ENCODE measurements around the gene WDFY3. TPM values are rescaled to one million over a fixed set of nuclear protein-coding genes. Genes with fewer than 3 reads are reported as not detected.
A peak's percentile ranks its signal among the peaks of the same experiment; 100 is the strongest.

Gene WDFY3
- total and polyA plus RNA-seq, 9 of the 15 experiments (the other 6 are each of a cell fraction or from before 2014, with no cell fraction given): 0.58 to 13.5 (median 9.4) TPM

DNA sequence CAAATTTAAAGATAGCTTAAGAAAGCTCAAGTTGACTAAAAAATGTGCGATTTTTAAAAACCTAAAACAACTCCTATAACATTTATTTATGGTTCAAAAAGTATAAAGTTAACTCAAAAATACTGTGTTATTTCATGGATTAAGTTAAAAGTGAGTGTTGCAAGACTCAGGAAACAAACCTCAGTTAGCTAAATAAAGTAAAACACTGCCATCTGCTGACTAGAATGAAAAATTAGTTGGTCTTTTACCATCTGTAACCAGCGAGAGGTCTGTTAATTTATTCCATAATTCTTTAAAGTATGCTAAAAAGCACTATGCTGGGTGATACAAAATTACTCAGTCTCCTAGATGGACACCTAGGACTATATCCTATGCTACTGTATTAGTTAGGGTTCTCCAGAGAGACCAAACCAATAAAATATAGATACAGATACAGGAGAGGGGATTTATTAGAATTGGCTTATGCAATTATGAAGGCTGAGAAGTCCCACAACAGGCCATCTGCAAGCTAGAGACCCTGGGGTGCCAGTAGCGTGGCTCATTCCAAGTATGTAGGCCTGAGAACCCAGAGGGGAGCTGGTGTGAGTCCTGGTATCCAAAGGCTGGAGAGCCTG lies 4.9 kb upstream of the WDFY3 start (continued):
- TF ChIP-seq CEBPG (CRISPR knock-in tag; IDR thresholded peaks at IDR 0.05) (no peak), CEBPG (tag; conservative IDR thresholded peaks at IDR 0.05 in 1 of 2, IDR thresholded peaks at IDR 0.05 in 1 of 2) (peak; percentile 65 to 87)

DNA sequence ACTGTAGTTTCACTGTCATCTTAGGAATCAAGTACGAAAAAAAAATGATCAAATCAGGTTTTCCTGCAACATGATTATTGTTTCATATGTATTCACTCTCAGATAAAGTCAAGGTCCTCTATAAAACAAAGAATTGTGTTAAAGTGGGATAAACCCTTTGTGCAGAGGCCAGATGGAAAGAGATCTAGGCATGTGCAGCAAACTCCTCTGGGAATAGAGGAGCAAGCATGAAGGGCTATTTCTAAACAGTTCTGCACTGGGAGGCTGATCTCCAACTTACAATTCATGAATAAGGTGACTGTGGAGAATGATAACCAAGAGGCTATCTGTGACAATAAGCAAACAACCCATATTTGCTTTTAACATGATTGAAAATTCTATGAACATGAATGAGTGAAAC lies 2.4 kb upstream of the WDFY3 start:
- FAIRE-seq: peak; percentile 44
- intact Hi-C loops (cut with micrococcal nuclease) (no loop called here), in situ Hi-C loops (cut with MboI) (loop anchor here (5.0 kb wide), 1 partner anchor 387 kb away; the partner anchor contains the start of gene CDS1)
- Histone ChIP-seq H3K4me3 (no peak overlapping the region), H3K36me3 (ENCODE audit: control insufficient read depth, insufficient read depth, low read length) (no peaks in the 10 kb centered on the region), H3K9me3 (replicated peaks; ENCODE audit: control insufficient read depth, insufficient read depth, low read depth, low read length) (no peaks in the 10 kb centered on the region), H4K20me1 (replicated peaks; ENCODE audit: control insufficient read depth, insufficient read depth, low read length) (no peaks in the 10 kb centered on the region), H3K9ac (ENCODE audit: insufficient read depth in 1 of 2, low read depth in 2 of 2, low read length in 2 of 2) (no peak overlapping the region), H3K27me3 (ENCODE audit: control insufficient read depth in 2 of 2, insufficient read depth in 2 of 2, low read length in 2 of 2) (no peaks in the 10 kb centered on the region), H3K79me2 (ENCODE audit: control insufficient read depth, insufficient read depth, low read length) (peaks cover 7% of the 10 kb centered on the region; the same call in 2 of the 3 replicates), H3K4me1 (replicated peaks in 1 of 2; ENCODE audit: control insufficient read depth in 2 of 2, insufficient read depth in 2 of 2, low read length in 2 of 2) (peaks cover 0 to 15% of the 10 kb centered on the region in 2 experiments; a peak in 3 of 5 replicates), H3K4me2 (ENCODE audit: insufficient read depth, low read length) (no peak overlapping the region), H3K9me1 (ENCODE audit: control insufficient read depth, insufficient read depth, low read length) (no peaks in the 10 kb centered on the region), H2AFZ (ENCODE audit: low read depth, low read length) (no peak overlapping the region), H3K27ac (ENCODE audit: extremely low read depth, low read depth, low read length) (no peak overlapping the region)
- 14% methylated on average over 1 of the region's 1 CpG for WGBS (ENCODE audit: insufficient coverage, low coverage, missing lambda C conversion rate)
- BruUV-seq (replicated peaks): no TSS peak
- CTCF ChIA-PET (ENCODE audit: low intra/inter-chr PET ratio): interaction anchor here (1.0 kb wide), 1 partner anchor 219 kb away, joined by 3 read pairs; no protein-coding TSS in a partner anchor
- no peak for ATAC-seq
- POLR2A ChIA-PET: no interaction called here
- no peak for DNase-seq (ENCODE audit: extremely low read depth in 1 of 4, low spot score in 3 of 4)
- TF ChIP-seq MCM2 (IDR thresholded peaks at IDR 0.05; ENCODE audit: low read depth): no peak
- TF ChIP-seq, protein P1, sequence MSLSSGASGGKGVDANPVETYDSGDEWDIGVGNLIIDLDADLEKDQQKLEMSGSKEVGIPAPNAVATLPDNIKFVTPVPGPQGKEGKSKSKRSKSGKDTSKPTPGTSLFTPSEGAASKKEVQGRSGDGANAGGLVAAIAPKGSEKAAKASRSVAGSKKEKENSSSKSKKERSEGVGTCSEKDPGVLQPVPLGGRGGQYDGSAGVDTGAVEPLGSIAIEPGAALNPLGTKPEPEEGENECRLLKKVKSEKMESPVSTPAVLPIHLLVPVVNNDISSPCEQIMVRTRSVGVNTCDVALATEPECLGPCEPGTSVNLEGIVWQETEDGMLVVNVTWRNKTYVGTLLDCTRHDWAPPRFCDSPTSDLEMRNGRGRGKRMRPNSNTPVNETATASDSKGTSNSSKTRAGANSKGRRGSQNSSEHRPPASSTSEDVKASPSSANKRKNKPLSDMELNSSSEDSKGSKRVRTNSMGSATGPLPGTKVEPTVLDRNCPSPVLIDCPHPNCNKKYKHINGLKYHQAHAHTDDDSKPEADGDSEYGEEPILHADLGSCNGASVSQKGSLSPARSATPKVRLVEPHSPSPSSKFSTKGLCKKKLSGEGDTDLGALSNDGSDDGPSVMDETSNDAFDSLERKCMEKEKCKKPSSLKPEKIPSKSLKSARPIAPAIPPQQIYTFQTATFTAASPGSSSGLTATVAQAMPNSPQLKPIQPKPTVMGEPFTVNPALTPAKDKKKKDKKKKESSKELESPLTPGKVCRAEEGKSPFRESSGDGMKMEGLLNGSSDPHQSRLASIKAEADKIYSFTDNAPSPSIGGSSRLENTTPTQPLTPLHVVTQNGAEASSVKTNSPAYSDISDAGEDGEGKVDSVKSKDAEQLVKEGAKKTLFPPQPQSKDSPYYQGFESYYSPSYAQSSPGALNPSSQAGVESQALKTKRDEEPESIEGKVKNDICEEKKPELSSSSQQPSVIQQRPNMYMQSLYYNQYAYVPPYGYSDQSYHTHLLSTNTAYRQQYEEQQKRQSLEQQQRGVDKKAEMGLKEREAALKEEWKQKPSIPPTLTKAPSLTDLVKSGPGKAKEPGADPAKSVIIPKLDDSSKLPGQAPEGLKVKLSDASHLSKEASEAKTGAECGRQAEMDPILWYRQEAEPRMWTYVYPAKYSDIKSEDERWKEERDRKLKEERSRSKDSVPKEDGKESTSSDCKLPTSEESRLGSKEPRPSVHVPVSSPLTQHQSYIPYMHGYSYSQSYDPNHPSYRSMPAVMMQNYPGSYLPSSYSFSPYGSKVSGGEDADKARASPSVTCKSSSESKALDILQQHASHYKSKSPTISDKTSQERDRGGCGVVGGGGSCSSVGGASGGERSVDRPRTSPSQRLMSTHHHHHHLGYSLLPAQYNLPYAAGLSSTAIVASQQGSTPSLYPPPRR (CRISPR knock-in tag; IDR thresholded peaks at IDR 0.05; ENCODE audit: borderline replicate concordance): no peak
- no peak for TF ChIP-seq RFX7 (CRISPR knock-in tag; IDR thresholded peaks at IDR 0.05)
- no peak for TF ChIP-seq MCM3 (IDR thresholded peaks at IDR 0.05)
- TF ChIP-seq, protein P2, sequence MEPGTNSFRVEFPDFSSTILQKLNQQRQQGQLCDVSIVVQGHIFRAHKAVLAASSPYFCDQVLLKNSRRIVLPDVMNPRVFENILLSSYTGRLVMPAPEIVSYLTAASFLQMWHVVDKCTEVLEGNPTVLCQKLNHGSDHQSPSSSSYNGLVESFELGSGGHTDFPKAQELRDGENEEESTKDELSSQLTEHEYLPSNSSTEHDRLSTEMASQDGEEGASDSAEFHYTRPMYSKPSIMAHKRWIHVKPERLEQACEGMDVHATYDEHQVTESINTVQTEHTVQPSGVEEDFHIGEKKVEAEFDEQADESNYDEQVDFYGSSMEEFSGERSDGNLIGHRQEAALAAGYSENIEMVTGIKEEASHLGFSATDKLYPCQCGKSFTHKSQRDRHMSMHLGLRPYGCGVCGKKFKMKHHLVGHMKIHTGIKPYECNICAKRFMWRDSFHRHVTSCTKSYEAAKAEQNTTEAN (CRISPR knock-in tag; IDR thresholded peaks at IDR 0.05): no peak
- TF ChIP-seq NCOR1 (IDR thresholded peaks at IDR 0.05): no peak
- no peak for TF ChIP-seq LARP7 (IDR thresholded peaks at IDR 0.05)
- TF ChIP-seq PCBP1 (IDR thresholded peaks at IDR 0.05; ENCODE audit: low read depth, low read length, poor library complexity, severe bottlenecking): no peak
- TF ChIP-seq ZNF197 (CRISPR knock-in tag; IDR thresholded peaks at IDR 0.05; ENCODE audit: low read depth): no peak
- no peak for TF ChIP-seq SUPT5H (IDR thresholded peaks at IDR 0.05)
- TF ChIP-seq POLR2AphosphoS5 (IDR thresholded peaks at IDR 0.05; ENCODE audit: control insufficient read depth, insufficient read depth, low read depth, low read length): no peak
